Ishikawa (cell line): ENCODE data around the gene PPP2R2D.
A peak's percentile ranks its signal among the peaks of the same experiment; 100 is the strongest.

Source experiments
- CEBPB ChIP-seq: IDR thresholded peaks from 2 replicates; pipeline ENCODE4 v1.6.1; 2012
- CREB1 ChIP-seq: IDR thresholded peaks from 2 replicates; pipeline ENCODE4 v1.6.1; 2012; ENCODE audit warnings: low read depth
- EGR1 ChIP-seq: IDR thresholded peaks from 2 replicates; pipeline ENCODE4 v1.6.1; 2012
- EP300 ChIP-seq: IDR thresholded peaks from 2 replicates; pipeline ENCODE4 v1.6.1; 2012; ENCODE audit warnings: borderline replicate concordance
- FOXM1 ChIP-seq: IDR thresholded peaks from 2 replicates; pipeline ENCODE4 v1.6.1; 2012; ENCODE audit warnings: low read depth, borderline replicate concordance
- NFIC ChIP-seq: IDR thresholded peaks from 2 replicates; pipeline ENCODE4 v1.6.1; 2012
- RAD21 ChIP-seq: IDR thresholded peaks from 2 replicates; pipeline ENCODE4 v1.6.1; 2012; ENCODE audit warnings: low read depth
- TAF1 ChIP-seq: IDR thresholded peaks from 2 replicates; pipeline ENCODE4 v1.6.1; 2012; ENCODE audit warnings: low read depth, mild to moderate bottlenecking
- TCF12 ChIP-seq: IDR thresholded peaks from 2 replicates; pipeline ENCODE4 v1.6.1; 2012; ENCODE audit warnings: low read depth
- TEAD4 ChIP-seq: IDR thresholded peaks from 2 replicates; pipeline ENCODE4 v1.6.1; 2012
- YY1 ChIP-seq: IDR thresholded peaks from 2 replicates; pipeline ENCODE4 v1.6.1; 2012; ENCODE audit warnings: low read depth
- ZBTB7A ChIP-seq: IDR thresholded peaks from 2 replicates; pipeline ENCODE4 v1.6.1; 2012; ENCODE audit warnings: low read depth
- TF ChIP-seq, protein P1 (sequence below): IDR thresholded peaks from 2 replicates; pipeline ENCODE4 v1.6.1; 2012
- TF ChIP-seq, protein P2 (sequence below): IDR thresholded peaks from 2 replicates; pipeline ENCODE4 v1.6.1; 2012
- TF ChIP-seq, protein P3 (sequence below): IDR thresholded peaks from 2 replicates; pipeline ENCODE4 v1.6.1; 2012; ENCODE audit warnings: low read depth, mild to moderate bottlenecking

The PPP2R2D gene

GRCh38 chr10:131862548-131862947 lies 38.3 kb upstream of the PPP2R2D start:
- TF ChIP-seq RAD21: no peak

DNA sequence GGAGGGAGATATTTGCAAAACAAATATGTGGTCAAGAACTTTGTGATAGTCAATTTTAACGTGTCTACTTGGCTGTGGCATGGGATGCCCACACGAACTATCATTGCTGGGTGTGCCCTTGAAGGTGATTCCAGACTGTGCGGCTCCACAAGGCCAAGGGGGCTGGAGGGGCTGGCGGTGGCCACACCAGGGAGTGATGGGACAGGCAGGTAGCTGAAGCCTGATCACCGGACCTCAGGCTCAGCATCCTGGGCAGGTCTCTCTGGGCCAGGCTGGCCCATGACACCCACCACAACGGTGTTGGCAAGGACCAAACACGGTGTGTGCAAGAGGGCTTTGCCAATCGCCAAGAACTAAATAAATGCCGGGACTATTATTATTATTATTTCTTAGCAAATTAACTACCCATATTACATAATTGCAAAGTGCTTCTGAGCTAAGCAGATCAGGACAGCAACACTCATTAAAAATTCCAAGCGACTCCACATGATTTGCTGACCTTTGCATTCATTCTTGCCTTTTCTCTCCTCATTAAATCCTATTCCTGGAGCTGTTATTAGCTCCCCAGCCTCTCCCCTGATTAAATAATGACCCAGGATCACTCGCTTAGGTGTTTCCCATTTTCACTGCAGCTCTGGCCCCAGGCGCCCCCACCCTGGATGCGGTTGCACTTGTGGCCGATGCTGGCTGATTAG lies 35.4 kb upstream of the PPP2R2D start:
- TF ChIP-seq EGR1 (no peak), NFIC (no peak), FOXM1 (no peak), RAD21 (no peak), YY1 (no peak), CREB1 (no peak), ZBTB7A (no peak), TEAD4 (no peak), TAF1 (no peak), TCF12 (no peak), EP300 (no peak), CEBPB (no peak)
- TF ChIP-seq, protein P1, sequence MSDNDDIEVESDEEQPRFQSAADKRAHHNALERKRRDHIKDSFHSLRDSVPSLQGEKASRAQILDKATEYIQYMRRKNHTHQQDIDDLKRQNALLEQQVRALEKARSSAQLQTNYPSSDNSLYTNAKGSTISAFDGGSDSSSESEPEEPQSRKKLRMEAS: no peak
- TF ChIP-seq, protein P2, sequence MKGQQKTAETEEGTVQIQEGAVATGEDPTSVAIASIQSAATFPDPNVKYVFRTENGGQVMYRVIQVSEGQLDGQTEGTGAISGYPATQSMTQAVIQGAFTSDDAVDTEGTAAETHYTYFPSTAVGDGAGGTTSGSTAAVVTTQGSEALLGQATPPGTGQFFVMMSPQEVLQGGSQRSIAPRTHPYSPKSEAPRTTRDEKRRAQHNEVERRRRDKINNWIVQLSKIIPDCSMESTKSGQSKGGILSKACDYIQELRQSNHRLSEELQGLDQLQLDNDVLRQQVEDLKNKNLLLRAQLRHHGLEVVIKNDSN: no peak
- TF ChIP-seq, protein P3, sequence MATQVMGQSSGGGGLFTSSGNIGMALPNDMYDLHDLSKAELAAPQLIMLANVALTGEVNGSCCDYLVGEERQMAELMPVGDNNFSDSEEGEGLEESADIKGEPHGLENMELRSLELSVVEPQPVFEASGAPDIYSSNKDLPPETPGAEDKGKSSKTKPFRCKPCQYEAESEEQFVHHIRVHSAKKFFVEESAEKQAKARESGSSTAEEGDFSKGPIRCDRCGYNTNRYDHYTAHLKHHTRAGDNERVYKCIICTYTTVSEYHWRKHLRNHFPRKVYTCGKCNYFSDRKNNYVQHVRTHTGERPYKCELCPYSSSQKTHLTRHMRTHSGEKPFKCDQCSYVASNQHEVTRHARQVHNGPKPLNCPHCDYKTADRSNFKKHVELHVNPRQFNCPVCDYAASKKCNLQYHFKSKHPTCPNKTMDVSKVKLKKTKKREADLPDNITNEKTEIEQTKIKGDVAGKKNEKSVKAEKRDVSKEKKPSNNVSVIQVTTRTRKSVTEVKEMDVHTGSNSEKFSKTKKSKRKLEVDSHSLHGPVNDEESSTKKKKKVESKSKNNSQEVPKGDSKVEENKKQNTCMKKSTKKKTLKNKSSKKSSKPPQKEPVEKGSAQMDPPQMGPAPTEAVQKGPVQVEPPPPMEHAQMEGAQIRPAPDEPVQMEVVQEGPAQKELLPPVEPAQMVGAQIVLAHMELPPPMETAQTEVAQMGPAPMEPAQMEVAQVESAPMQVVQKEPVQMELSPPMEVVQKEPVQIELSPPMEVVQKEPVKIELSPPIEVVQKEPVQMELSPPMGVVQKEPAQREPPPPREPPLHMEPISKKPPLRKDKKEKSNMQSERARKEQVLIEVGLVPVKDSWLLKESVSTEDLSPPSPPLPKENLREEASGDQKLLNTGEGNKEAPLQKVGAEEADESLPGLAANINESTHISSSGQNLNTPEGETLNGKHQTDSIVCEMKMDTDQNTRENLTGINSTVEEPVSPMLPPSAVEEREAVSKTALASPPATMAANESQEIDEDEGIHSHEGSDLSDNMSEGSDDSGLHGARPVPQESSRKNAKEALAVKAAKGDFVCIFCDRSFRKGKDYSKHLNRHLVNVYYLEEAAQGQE: no peak

DNA sequence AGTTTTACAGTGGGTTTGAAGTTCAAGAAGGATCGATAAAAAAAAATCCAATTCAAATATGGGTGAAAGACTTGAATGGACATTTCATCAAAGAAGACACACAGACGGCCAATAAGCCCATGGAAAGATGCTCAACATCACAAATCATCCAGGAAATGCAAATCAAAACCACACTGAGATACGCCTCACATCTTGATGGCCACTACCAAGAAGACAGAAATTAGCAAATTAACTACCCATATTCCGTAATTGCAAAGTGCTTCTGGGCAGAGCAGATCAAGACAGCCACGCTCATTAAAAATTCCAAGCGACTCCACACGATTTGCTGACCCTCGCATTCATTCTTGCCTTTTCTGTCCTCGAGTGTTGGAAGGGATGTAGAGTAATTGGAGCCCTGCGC lies 34.1 kb upstream of the PPP2R2D start:
- TF ChIP-seq TEAD4 (no peak), NFIC (no peak), EP300 (no peak), EGR1 (no peak), CREB1 (no peak)
- TF ChIP-seq, protein P1: no peak

DNA sequence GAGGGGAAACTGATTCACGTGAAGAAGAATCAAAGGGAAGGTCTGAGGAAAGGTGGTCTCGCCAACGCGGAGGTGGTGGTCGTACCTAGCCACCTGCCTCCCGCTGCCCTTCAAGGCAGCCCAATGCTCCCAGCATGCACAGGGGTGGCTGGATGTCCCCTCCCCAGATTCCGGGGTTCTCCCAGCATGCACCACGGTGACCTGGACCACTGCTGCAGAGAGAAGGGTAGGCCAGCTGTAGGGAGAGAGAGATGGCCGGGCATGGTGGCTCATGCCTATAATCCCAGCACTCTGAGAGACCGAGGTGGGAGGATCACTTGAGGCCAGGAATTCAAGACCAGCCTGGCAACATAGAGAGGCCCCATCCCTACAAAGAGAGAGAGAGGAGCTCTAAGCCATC lies 32.4 kb upstream of the PPP2R2D start:
- TF ChIP-seq RAD21 (no peak), TEAD4 (no peak), CREB1 (no peak), EGR1 (no peak), CEBPB (no peak), YY1 (no peak), EP300 (no peak), ZBTB7A (no peak), TAF1 (no peak), NFIC (no peak)
- TF ChIP-seq, protein P1: no peak
- TF ChIP-seq, protein P2: no peak
- TF ChIP-seq, protein P3: no peak

- peak; percentile 74 for TF ChIP-seq CEBPB
- TF ChIP-seq, protein P3: no peak
These were observed 31.5 kb upstream of the PPP2R2D start for GRCh38 chr10:131869344-131869743.
